ENCODE data around the gene PARP14.

PARP14 gene

GRCh38 chr3:122758877-122759560, 78.4 kb downstream of the PARP14 start:
- intact Hi-C loops (cut with DNase I), result no loop called here
- DNase-seq, result no peak

DNA sequence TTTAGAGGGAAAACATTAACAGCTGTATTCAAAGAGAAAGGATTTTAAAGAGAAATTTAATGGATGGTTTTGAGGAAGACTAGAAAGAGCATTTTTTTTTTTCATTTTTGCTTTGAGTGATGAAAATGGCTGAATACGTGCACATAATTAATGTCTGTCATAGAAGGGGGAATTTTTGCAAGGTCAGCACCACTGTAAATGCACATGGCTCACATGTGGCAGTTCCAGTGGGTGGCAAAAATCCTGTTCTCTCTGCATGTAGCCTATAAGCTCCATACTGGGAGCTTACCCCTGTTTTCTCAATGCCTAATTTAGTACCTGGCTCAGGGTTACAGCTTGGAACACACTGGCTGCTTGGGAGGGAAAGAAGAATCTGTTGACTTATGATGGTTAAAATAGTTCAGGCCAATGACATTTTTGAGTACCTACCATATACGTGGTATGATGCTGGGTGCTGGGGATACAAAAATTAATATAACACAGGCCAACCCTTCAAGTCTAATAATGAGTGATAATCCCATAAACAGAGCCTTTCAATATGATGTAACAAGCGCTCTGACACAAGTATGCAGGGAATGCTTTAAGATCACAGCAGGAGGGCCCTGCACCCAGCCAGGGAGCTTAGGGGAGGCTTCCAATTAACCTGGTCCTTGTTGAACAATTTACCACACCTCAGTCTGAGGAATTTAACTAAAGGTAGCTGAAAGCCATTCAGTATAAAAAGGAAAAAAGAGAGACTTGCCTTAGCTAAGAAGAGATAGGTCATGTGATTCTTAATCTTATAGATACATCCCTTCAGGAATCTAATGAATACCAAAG, 80.0 kb downstream of the PARP14 start:
- DNase-seq, result no peak
- intact Hi-C loops (cut with DNase I), result no loop called here

- DNase-seq, result no peak
- intact Hi-C loops (cut with DNase I), result no loop called here
Measured at GRCh38 chr3:122766430-122766829, 85.8 kb downstream of the PARP14 start.

GRCh38 chr3:122767540-122768372, 87.1 kb downstream of the PARP14 start:
- intact Hi-C loops (cut with DNase I), result no loop called here
- DNase-seq, result no peak

DNA sequence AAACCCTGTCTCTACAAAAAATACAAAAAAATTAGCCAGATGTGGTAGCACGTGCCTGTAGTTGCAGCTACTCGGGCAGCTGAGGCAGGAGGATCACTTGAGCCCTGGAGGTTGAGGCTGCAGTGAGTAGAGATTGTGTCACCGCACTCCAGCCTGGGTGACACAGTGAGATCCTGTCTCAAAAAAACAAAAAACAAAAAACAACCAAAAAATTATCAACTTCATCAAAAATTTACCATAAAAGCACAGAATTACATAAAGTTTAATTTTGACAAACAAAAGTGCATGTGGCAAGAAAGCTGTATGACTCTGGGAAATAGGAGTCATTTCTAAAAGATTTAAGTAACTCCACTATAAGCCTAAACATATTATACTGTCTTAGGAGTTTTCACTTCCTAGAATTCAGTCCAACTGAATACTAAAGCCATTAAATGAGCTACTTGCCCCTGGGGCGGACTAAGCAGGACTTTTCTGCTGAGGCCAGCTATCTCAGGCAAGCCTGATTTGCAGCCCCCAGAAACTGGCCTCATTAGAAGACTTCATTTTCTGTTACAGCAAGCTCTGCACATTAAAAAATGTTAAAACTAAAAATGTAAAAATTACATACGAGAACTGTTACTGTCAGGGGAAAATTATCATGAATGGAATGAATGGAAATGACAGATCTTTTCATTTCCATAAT, 90.0 kb downstream of the PARP14 start:
- intact Hi-C loops (cut with DNase I), result no loop called here
- peak in 1 of 10 donors; percentile 44 for DNase-seq

- intact Hi-C loops (cut with DNase I), result no loop called here
Measured at GRCh38 chr3:122772827-122773226, 92.2 kb downstream of the PARP14 start.

DNA sequence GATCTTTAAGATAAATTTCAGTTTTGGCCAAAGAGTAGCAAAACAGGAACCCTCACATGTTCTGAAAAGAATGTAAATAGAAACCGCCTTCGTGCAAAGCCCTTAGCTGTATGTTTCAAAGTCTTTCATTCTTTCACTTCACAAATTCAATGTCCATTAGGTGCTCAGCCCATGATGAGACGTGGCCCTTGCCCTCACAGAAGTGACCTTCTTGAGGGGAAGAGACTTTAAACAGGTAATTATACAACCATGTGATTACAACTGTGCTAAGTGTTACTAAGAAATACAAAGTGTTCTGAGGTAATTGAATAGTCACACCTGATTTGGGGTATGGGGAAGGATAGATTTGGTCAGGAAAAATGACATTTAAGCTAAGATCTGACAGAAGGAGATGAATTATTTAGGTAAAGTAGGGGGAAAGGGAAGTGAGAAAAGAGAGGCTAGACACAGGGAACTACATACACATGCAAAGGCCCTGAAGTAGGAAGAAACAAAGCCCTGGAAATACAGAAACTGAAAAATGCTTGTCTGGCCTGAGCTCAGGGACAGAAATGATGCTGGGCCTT, 93.4 kb downstream of the PARP14 start:
- DNase-seq, result no peak
- intact Hi-C loops (cut with DNase I), result no loop called here

More at GRCh38 chr3:122772827-122773226, 92.2 kb downstream of the PARP14 start:
- no peak for DNase-seq

GRCh38 chr3:122774564-122774963, 93.9 kb downstream of the PARP14 start:
- intact Hi-C loops (cut with DNase I), result no loop called here
- no peak for DNase-seq

GRCh38 chr3:122776675-122777468, 96.2 kb downstream of the PARP14 start:
- DNase-seq, result no peak
- intact Hi-C loops (cut with DNase I), result no loop called here

DNA sequence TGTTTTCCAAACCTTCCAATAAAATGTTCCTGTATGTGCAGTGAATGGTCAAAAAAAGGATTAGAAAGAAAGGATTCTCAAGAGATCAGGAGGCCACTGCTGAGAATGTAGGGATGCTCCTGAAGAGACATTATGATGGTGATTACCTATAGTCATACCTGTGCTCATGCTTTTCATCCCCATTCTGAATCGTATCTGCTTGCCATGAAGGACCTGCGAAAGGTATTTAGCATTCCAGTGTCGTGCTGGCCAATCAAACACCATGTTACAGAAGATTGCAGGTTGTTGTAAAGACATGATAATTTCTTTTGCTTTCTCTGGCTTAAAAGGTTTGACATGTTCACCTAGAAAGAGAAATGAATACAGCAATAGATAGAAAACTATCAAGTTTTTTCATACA, 96.9 kb downstream of the PARP14 start:
- DNase-seq, result no peak
- intact Hi-C loops (cut with DNase I), result no loop called here

Measured in posterior cingulate gyrus (tissue), 11 donors.